Osteocyte (in vitro differentiated cells): Measurements from ENCODE around the gene RIMS3. TPM values are rescaled to one million over a fixed set of nuclear protein-coding genes. Genes with fewer than 3 reads are reported as not detected.

Source experiments
- DNase-seq: peaks from one replicate; pipeline ENCODE4 v3.0.0; 2021; ENCODE audit warnings: mixed read lengths; ENCODE audit not compliant: unreplicated experiment; ENCODE audit errors: extremely low spot score
- H3K27ac Mint-ChIP-seq: one replicate; pipeline ENCODE4 v1.8.0; 2021; ENCODE audit warnings: mild to moderate bottlenecking, mixed read lengths; ENCODE audit not compliant: unreplicated experiment
- H3K27me3 Mint-ChIP-seq: one replicate; pipeline ENCODE4 v1.8.0; 2021; ENCODE audit warnings: mixed read lengths; ENCODE audit not compliant: unreplicated experiment
- H3K36me3 Mint-ChIP-seq: one replicate; pipeline ENCODE4 v1.8.0; 2021; ENCODE audit warnings: mixed read lengths; ENCODE audit not compliant: unreplicated experiment
- H3K4me1 Mint-ChIP-seq: one replicate; pipeline ENCODE4 v1.8.0; 2021; ENCODE audit warnings: mixed read lengths; ENCODE audit not compliant: unreplicated experiment
- H3K4me3 Mint-ChIP-seq: one replicate; pipeline ENCODE4 v1.8.0; 2021; ENCODE audit warnings: mild to moderate bottlenecking, moderate library complexity, mixed read lengths; ENCODE audit not compliant: unreplicated experiment
- H3K9me3 Mint-ChIP-seq: one replicate; pipeline ENCODE4 v1.8.0; 2021; ENCODE audit warnings: mixed read lengths; ENCODE audit not compliant: unreplicated experiment
- total RNA-seq: library from RNA; stranded (reverse); gene quantifications from 2 replicates; pipeline ENCODE4 v1.2.1, GENCODE V29; 2021
- TF ChIP-seq, protein P1 (sequence below): fragments of 200-600 bp; sonication (generic); IDR thresholded peaks from 2 replicates; pipeline ENCODE4 v1.5.0; 2021; ENCODE audit warnings: antibody characterized with exemption, mild to moderate bottlenecking, moderate library complexity

RIMS3 gene
- total RNA-seq, 1 donor from 2014 or later = 16.5 TPM

DNA sequence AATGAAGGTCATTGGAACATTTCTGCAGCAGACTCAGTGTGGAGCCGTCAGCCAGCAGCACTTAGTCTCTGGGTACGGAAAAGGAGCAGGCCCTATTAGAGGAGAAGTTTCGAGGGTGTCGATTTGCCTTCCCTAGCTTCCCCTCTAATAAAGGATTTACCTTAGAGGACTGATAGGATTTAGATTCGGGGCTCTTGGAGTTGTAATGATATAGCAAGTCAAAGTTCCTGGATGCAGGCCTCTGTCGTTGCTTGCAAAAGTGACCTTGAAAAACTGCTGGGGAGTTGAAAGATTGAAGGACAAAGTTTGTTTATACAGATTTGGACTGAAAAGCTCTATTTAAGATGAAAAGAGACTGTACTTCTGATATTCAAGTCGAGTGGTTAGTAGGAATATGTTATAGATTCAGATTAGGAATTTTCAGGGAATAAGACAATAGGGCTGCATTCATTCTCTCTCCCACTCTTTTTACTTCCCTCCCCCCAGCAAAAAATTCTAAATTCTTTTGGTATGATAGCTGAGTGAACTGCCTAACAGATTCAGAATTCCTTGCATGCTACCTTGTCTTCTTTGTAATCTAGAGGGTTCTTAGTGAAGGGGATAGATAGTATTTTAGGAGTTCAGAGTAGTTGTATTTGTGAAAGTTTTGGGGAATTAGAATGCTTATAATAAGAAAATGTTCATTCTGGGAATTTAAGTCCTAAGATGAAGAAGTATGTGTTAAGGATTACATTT is 45.3 kb upstream of the RIMS3 start:
- no peaks in the 10 kb centered on the region for H3K27me3 Mint-ChIP-seq
- no peaks in the 10 kb centered on the region for H3K9me3 Mint-ChIP-seq
- peaks cover 9% of the 10 kb centered on the region for H3K36me3 Mint-ChIP-seq
- H3K4me1 Mint-ChIP-seq = peaks cover 43% of the 10 kb centered on the region
- TF ChIP-seq, protein P1, sequence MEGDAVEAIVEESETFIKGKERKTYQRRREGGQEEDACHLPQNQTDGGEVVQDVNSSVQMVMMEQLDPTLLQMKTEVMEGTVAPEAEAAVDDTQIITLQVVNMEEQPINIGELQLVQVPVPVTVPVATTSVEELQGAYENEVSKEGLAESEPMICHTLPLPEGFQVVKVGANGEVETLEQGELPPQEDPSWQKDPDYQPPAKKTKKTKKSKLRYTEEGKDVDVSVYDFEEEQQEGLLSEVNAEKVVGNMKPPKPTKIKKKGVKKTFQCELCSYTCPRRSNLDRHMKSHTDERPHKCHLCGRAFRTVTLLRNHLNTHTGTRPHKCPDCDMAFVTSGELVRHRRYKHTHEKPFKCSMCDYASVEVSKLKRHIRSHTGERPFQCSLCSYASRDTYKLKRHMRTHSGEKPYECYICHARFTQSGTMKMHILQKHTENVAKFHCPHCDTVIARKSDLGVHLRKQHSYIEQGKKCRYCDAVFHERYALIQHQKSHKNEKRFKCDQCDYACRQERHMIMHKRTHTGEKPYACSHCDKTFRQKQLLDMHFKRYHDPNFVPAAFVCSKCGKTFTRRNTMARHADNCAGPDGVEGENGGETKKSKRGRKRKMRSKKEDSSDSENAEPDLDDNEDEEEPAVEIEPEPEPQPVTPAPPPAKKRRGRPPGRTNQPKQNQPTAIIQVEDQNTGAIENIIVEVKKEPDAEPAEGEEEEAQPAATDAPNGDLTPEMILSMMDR = no peak
- DNase-seq = no peak
- H3K4me3 Mint-ChIP-seq = peak overlapping the region; percentile 99
- peak overlapping the region; percentile 97 for H3K27ac Mint-ChIP-seq

- Mint-ChIP-seq H3K27ac (peak overlapping the region; percentile 97), H3K27me3 (no peaks in the 10 kb centered on the region), H3K36me3 (peaks cover 5% of the 10 kb centered on the region), H3K9me3 (no peaks in the 10 kb centered on the region), H3K4me1 (peaks cover 39% of the 10 kb centered on the region), H3K4me3 (peak overlapping the region; percentile 99)
- TF ChIP-seq, protein P1 = no peak
- DNase-seq = no peak
These were observed 44.4 kb upstream of the RIMS3 start for GRCh38 chr1:40709802-40710278.

DNA sequence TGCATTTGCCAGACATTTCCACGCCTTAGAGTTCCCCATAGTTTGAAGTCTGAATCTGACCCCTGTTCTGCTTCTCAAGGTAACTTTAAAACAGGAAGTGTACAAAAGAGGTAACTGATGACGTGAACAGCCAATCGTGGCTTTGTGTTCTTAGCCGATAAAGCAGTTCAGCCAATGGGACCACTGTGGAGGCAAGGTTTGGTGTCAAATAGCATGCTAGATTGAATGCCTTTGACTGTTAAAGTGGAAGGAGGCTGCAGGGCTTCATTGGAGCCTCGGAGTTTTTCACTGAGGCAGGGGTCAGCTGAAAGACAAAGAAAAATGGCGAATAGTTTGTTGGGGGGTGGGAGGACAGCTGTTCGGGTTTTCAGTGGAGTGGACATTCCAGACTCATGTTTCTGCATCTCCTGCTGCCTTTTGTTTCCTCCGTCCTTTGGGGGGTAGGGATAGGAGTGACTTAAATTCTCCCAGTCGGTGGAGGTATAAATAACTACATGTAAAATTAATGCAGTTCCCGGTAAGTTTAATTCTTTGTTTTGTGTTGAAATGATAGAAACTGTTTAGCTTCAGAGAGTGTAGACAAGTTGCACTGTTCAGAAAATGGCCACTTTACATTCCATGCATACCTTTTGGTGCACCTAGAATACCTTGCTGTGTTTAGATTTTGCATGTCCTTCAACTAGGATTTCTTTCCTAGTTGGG is 43.8 kb upstream of the RIMS3 start:
- Mint-ChIP-seq H3K27me3 (no peaks in the 10 kb centered on the region), H3K36me3 (peaks cover 5% of the 10 kb centered on the region), H3K9me3 (no peaks in the 10 kb centered on the region), H3K4me3 (peak overlapping the region; percentile 99), H3K4me1 (peaks cover 40% of the 10 kb centered on the region), H3K27ac (peak overlapping the region; percentile 97)
- peak; percentile 89 for DNase-seq
- TF ChIP-seq, protein P1 = no peak

GRCh38 chr1:40708750-40709099 is 43.2 kb upstream of the RIMS3 start:
- peak overlapping the region; percentile 97 for H3K27ac Mint-ChIP-seq
- H3K9me3 Mint-ChIP-seq = no peaks in the 10 kb centered on the region
- peak overlapping the region; percentile 99 for H3K4me3 Mint-ChIP-seq
- TF ChIP-seq, protein P1 = no peak
- no peak for DNase-seq
- no peaks in the 10 kb centered on the region for H3K27me3 Mint-ChIP-seq
- H3K36me3 Mint-ChIP-seq = peaks cover 5% of the 10 kb centered on the region
- H3K4me1 Mint-ChIP-seq = peaks cover 42% of the 10 kb centered on the region

DNA sequence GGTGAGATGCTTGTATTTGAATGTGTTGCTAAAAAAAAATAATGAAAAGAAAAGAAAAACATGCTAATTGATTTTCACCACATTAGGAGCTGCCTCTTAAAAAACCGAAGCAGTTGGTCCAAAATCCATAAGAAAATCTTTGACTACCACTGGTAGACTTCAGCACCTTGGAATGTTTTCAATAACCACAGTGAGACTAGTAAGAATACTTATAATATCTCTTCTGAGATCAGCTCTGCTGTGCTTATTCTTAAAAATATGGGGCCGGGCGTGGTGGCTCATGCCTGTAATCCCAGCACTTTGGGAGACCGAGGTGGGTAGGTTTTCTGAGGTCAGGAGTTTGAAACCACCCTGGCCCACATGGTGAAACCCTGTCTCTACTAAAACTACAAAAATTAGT is 41.1 kb upstream of the RIMS3 start:
- peaks cover 36% of the 10 kb centered on the region for H3K4me1 Mint-ChIP-seq
- DNase-seq = no peak
- TF ChIP-seq, protein P1 = no peak
- no peak overlapping the region for H3K4me3 Mint-ChIP-seq
- no peaks in the 10 kb centered on the region for H3K9me3 Mint-ChIP-seq
- H3K27ac Mint-ChIP-seq = no peak overlapping the region
- no peaks in the 10 kb centered on the region for H3K27me3 Mint-ChIP-seq
- H3K36me3 Mint-ChIP-seq = no peaks in the 10 kb centered on the region
